NCI-H2196 (cell line): ENCODE data around the gene PTPDC1.

ENCODE experiments used
- DNase-seq: peaks from one replicate; lab custom pipeline; 2025; ENCODE audit not compliant: unreplicated experiment; lab: John Stamatoyannopoulos, UW

PTPDC1 gene, protein sequence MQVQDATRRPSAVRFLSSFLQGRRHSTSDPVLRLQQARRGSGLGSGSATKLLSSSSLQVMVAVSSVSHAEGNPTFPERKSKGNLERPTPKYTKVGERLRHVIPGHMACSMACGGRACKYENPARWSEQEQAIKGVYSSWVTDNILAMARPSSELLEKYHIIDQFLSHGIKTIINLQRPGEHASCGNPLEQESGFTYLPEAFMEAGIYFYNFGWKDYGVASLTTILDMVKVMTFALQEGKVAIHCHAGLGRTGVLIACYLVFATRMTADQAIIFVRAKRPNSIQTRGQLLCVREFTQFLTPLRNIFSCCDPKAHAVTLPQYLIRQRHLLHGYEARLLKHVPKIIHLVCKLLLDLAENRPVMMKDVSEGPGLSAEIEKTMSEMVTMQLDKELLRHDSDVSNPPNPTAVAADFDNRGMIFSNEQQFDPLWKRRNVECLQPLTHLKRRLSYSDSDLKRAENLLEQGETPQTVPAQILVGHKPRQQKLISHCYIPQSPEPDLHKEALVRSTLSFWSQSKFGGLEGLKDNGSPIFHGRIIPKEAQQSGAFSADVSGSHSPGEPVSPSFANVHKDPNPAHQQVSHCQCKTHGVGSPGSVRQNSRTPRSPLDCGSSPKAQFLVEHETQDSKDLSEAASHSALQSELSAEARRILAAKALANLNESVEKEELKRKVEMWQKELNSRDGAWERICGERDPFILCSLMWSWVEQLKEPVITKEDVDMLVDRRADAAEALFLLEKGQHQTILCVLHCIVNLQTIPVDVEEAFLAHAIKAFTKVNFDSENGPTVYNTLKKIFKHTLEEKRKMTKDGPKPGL

DNA sequence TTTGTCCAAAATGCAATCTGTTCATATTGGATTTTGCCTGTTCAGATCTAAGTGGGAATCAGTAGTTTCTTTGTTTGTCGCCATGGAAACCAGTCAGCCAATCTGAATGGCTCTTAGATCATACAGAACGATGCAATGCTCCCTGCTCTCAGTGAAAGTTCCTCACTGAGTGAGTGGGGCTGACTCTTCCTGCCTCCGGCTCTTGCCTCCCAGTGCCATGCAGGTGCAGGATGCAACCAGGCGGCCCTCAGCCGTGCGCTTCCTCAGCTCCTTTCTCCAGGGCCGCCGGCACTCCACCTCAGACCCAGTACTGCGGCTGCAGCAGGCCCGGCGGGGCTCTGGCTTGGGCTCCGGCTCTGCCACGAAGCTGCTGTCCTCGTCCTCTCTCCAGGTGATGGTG, at the start of gene PTPDC1:
TSS of gene PTPDC1 (plus strand) at position 151 of the 400 bp plus-strand sequence. CDS start at position 218, 67 bp downstream.
- DNase-seq: peak; percentile 51

DNA sequence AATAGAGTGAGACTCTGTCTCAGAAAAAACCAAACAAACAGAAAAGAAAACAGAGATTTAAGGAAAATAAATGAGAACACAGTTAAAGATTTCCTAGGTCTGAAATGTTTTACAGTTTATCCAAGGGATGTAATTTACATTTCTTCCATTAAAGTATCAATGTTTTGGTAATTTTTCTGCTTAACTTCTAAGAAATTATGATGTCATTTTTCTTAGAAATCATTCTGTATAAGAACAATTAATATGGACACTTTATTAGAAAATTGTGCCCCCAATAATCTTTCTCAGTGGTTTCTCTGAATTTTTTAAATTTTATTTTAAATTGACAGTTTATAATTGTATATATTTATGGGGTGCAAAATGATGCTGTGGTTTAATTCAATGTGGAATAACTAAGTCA, 49.8 kb upstream of the PTPDC1 start:
- DNase-seq: no peak

DNA sequence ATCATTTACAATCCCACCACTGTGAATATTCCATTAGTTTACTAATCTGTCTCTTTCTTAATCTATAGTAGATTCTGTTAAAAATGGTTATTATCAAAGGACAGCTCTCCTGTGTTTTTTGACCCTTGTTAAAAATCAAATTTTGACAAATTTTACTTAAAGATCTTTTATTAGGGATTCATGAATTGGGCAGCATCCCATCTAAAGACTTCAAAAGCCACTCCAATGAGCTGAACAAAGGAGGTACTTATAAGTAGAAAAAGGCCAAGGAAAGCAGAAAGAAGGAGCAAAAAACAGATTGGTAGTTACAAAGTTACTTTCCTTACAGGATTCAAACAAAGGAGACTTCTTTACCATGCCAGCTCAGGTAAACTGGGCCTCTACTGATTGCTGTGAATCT, 44.5 kb upstream of the PTPDC1 start:
- no peak for DNase-seq

DNA sequence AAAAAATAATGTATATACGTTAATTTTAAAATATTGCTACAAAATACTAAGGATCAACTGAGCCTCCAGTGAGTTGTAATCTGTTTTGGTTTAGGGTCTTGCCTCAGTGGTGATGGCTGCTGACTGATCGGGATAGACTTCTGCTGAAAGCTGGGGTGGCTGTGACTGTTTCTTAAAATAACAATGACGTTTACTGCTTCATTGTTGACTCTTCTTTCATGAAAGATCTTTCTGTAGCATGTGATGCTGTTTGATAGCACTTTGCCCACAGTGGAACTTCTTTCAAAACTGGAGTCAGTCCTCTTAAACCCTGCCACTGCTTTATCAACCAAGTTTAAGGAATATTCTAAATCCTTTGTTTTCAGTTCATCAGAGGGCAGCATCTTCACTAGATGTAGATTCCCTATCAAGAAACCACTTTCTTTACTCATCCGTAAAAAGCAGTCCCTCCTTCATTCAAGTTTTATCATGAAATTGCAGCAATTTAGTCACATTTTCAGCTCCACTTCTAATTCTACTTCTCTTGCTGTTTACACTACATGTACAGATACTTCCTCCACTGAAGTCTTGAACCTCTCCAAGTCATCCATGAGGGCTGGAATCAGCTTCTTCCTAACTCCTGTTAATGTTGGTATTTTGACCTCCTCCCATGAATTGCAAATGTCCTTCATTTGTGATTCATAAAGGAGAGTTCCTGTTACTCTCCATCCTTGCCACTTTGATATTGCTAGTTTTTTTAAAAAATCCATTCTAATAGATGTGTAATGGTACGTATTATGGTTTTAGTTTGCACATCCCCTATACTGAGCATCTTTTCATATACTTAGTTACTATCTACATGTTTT, 41.5 kb upstream of the PTPDC1 start:
- no peak for DNase-seq

DNA sequence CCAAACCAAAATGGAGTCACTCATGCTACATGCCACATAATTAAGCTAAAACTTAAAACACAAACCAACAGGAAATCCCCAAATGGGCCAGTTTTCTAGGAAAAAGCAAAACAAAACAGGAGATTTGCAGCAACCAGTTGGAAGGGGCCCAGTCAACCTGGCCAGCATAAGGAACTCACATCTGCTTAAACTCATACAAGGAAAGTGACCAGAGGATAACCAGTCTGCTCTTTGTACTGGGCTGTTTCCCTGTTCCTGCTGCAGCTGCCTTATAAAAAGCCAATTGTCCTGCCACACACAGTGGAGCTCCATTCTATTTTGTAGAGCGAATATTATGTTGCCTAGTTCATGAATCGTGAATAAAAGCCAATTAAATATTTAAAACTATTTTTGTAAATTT, 29.5 kb upstream of the PTPDC1 start:
- DNase-seq: no peak

DNA sequence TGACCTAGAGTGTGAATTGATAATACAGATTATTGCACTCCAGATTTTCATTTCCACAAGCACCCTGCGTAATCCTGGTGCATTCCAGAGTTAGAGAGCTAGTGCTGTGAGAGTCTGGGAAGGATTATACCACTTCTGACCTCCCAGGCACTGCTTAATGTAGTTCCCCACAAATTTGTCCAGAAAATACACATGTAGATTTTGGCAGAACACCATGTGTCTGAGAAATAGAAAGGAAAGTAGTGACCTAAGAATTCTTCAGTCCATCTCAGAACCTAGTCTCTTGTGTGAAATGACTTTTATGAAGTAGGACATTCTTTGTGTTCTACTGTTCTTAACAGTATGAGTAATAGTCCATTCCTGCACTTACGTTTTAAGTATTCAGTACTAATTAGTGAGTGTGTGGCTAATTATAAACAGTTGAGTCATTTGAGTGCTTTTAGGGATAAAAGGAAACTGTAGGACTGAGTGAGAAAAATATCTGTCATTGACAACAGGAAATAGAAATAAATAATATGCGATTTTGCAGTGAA, 27.8 kb upstream of the PTPDC1 start:
- no peak for DNase-seq

DNA sequence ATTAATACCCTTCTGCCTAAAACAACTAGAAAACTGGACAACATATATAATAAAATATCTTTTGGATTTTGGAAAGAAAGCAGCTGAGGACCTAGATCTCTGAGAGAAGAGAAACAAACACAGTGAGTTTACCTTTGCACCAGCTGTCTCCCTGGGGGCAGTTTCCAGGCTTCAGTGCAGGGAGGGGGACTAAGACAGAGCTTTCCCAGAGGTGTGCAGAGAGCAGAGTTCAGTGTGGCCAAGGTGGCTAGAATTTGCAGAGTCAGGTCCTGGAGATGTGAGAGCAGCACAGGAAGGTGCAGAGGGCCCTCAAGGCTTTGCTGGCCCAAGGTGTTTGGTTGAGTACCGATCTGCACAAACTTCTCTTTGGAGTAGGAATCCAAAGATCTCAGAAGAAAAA, 26.3 kb upstream of the PTPDC1 start:
- DNase-seq: no peak

DNA sequence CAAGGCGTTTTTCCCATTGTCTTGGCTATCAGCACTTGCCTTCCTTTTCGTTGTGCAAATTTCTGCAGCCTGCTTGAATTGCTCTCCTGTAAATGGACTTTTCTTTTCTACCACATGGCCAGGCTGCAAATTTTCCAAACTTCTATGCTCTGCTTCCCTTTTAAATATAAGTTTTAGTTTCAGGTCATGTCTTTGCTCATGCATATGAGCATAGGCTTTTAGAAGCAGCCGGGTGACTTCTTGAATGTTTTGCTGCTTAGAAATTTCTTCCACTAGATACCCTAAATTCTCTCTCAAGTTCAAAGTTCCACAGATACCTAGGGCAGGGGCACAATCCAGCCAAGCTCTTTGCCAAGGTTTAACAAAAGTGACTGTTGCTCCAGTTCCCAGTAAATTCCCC, 22.4 kb upstream of the PTPDC1 start:
- DNase-seq: no peak

DNA sequence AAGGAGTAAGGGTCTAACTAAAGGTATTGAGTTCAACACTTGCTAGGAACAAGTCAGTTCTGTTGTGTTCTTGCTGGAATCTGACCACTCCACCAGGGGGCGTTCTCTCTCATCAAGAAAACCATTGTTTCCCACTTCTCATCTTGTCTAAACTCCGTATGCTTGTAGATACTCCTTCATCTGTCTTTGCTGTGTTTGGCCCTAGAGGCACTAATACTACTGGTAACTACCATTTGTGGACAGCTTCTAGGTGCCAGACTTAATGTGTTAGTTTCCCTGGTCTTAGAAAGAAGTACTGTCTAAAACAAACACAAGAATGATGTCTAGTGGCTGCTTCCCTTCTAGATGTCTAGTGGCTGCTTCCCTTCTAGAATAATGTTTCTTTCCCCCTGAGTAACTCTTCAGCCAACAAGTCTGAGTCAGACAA, 18.7 kb upstream of the PTPDC1 start:
- DNase-seq: peak; percentile 52

DNA sequence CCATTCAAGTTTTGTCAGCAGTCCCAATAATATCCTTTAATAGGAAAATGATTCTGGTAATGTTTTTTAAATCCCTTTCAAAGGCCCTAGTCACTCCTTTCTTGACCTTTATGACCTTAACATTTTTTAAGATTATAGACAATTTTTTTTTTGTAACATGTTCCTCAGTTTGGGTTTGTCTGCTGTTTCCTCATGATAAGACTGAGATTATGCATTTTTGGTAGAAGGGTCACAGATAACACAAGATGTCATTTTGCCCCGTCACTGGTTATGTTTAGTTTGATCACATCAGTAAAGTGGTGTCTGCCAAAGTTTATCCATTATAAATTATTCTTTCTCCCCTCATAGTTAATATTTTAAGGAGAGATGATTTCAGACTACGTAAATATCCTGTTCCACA, 16.0 kb upstream of the PTPDC1 start:
- DNase-seq: no peak

DNA sequence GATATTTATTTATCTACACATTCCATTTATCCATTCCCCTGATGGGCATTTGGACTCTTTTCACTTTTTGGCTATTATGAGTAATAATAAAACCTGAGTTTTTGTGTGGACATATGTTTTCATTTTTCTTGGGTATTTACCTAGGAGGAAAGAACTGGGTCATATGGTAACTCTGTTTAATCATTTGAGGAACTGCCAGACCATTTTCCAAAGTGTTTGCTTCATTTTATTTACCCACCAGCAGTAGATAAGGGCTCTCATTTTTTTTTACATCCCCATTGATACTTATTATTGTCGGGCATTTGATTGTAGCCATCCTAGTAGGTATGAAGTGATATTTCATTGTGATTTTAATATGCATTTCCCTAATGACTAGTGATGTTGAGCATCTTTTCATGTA, 7.7 kb upstream of the PTPDC1 start:
- DNase-seq: no peak

DNA sequence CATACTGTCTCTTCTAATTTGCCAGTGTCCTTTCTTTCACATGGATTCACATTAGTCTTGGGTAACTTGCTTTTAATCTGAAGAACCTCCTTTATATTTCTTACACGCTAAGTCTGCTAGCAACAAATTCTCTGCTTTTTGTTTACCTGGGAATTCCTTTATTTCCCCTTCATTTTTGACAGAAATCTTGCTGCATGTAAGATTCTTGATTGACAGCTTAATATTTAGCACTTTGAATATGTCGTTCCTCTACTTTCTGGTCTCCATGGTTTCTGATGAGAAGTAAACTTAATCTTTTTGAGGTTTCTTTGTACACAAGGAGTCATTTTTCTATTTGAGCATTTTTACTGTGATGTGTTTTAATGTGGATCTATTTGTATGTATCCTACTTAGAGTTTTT, 6.2 kb upstream of the PTPDC1 start:
- DNase-seq: no peak

DNA sequence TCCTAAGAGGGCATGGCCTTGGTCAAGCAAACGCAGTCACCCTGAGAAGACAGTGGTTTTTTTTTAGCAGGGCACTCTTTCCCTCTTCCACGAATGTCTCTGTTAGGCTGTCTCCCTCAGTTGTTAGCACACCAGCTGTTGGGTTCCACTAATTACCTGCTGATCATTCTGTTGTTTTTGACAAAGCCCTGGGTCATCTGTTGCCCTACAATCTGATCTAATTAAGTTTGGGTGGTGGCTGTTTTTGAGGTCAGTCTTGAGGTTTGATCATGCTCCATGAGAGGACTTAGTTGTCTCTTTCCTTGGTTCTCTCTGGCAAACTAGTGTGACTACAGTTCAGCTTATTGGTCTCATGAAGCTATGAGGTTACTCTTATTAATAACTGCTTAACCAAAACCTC, 5.0 kb upstream of the PTPDC1 start:
- no peak for DNase-seq

DNA sequence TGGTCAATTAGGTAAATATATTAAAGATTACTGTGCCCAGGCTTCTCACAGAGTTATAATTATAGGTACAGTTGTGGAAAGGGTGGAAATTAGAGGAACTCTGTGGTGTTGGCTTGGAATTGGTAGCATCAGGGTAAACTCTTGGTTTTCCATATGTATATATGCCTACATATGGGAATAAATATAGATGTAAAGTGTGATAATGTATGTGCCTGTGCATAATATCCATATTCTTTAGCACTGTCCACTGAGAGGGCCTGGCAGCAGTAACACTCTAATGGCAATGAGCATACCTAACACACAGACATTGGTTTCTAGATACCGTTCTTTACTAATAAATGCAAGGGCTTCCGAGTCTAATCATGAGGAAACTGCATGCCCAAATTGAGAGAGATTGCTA, 4.0 kb upstream of the PTPDC1 start:
- DNase-seq: no peak

DNA sequence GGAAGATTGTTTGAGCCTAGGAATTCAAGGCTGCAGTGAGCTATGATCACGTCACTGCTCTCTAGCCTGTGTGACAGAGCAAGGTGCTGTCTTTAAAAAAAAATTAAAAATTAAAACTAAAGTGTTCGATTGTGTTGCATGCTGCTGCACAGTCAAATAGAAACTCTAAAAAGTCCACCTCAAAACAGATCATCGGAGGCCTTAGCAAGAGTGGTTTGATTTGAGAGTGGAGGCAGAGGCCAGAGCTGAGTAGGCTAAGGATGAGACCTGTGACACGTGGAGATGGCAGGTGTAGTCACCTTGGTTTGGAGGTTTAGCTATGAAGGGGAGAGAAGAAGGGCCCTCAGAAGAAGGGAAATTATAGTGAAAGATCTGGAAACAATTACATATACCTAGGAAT, 2.8 kb upstream of the PTPDC1 start:
- no peak for DNase-seq

DNA sequence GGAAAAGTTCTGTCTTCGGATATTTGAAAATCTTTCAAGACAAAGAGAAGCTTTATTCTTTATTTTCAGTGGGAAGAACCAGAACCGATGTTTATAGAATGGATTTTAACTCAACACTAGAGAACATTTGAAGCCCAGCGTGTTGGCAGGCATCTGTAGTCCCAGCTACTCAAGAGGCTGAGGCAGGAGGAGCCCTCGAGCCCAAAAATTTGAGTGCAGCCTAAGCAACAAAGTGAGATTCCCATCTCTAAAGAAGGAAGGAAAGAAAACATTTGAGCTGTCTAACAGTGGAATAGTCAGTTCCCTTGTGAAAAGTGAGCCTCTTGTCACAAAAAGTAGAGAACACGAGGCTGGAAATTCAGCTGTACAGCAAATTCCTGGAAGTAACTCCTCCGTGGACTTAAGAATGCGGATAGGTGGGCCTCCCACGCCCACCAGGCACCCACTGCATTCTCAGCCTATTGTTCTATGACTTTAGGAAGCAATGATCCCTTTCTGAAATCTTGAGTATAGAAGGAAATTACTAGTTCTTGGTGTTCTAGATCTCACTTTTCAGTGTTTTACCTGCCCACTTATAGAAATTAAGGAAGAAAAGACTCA, 2.3 kb upstream of the PTPDC1 start:
- DNase-seq: no peak

DNA sequence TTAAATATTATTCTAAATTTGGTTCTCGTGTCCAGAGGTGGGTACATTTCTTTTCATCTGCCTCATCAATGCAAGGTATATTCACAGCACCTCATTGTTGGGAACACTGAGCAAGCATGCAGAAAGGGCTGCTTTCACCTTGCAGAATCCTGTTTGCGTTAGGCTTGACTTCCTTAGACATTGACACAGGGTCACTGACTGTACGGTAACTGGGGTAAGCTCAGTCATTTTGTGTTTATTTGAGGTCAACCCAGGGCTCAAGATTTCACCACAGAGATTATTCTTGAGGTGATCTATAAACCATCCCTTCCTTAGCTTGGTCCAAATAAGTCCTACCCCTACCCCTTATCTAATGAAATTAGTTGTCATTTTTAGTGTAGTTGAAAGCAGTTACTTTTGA, 1.7 kb upstream of the PTPDC1 start:
- DNase-seq: no peak

DNA sequence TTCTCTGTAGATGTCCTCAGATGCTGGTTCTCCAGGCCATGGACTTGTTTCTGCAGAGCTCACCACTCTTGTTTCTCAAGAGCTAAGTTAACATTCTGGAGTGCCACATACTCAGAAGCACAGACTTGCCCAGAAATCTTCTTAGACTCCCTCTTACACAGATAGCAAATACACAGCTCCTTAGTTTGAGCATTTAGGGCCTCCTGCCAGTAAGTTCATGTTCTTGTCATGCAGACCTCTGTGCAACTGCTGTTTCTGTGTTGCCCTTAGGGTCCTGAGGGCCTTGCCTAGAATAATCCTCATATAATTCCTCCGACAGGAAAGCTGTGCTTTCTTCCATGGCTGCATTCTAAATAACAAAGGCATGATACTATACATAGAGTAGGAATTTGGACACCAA, 1.3 kb upstream of the PTPDC1 start:
- DNase-seq: no peak

DNA sequence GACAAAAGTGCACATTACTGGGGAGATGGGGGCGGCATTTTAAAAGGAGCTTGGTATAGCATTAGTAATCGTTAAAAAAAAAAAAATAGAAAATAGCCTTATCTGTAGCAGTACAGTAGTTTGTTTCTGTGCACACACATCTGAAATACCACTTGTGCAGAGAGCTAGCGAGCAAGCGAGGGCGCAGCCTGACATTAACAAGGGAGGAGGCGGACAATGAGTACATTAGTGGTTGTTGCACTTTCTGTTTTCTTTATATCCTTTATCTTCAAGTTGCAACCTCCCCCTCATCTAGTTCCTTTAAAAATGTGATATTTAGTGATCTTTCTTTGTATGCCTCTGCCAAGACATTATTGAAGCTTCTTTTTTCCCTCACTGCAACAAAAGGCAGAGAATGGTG, 880 bp upstream of the PTPDC1 start:
- no peak for DNase-seq

DNA sequence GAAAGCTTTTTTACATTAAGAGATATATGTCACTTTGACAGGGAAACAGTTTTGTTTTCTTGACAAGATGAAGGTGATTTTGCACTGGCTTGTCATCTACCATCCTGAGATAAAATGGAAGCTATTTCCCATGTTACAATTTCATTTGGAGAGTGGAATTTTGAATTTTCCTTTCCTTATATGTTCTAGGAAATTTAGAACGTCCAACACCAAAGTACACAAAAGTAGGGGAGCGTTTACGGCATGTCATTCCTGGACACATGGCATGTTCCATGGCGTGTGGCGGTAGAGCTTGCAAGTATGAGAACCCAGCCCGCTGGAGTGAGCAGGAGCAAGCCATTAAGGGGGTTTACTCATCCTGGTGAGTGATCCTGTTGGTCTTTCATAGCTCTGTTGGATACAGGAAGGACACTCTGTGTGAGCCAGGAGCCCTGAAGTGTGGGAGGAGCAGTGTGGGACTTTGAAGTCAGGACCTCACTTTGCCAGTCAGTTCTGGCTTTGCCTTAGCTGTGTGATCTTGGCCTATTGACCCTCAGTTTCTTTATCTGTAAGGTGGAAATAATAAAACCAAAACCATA, 887 bp downstream of the PTPDC1 start:
- no peak for DNase-seq
